Ishikawa (cell line): Measurements from ENCODE around the gene NDST3.

ENCODE experiments used
- CEBPB ChIP-seq: IDR thresholded peaks from 2 replicates; pipeline ENCODE4 v1.6.1; 2012
- YY1 ChIP-seq: IDR thresholded peaks from 2 replicates; pipeline ENCODE4 v1.6.1; 2012; ENCODE audit warnings: low read depth

GRCh38 chr4:118287711-118288451 lies 253.6 kb downstream of the NDST3 start:
- TF ChIP-seq YY1 (no peak), CEBPB (no peak)
